ENCODE data around the gene PRKCH.

The PRKCH gene

GRCh38 chr14:61395115-61395725 lies 73.8 kb downstream of the PRKCH start:
- Histone ChIP-seq H3K4me1 (ENCODE audit: control insufficient read depth, insufficient read depth, low read length) (no peaks in the 10 kb centered on the region), H3K27ac (ENCODE audit: low read depth, low read length) (no peak overlapping the region), H3K9me3 (ENCODE audit: control insufficient read depth, insufficient read depth, low read depth, low read length) (no peaks in the 10 kb centered on the region), H3K36me3 (ENCODE audit: control insufficient read depth, insufficient read depth, low read length) (no peaks in the 10 kb centered on the region), H3K27me3 (ENCODE audit: control insufficient read depth, insufficient read depth, low read length) (no peaks in the 10 kb centered on the region), H3K9ac (ENCODE audit: low read length) (no peak overlapping the region), H3K4me3 (ENCODE audit: low read depth, low read length) (no peak overlapping the region)

- H3K4me1 ChIP-seq (ENCODE audit: control insufficient read depth, insufficient read depth, low read length): no peaks in the 10 kb centered on the region
- H3K9me3 ChIP-seq (ENCODE audit: control insufficient read depth, insufficient read depth, low read depth, low read length): no peaks in the 10 kb centered on the region
- H3K9ac ChIP-seq (ENCODE audit: low read length): no peak overlapping the region
- H3K27me3 ChIP-seq (ENCODE audit: control insufficient read depth, insufficient read depth, low read length): no peaks in the 10 kb centered on the region
- H3K36me3 ChIP-seq (ENCODE audit: control insufficient read depth, insufficient read depth, low read length): no peaks in the 10 kb centered on the region
- H3K27ac ChIP-seq (ENCODE audit: low read depth, low read length): no peak overlapping the region
- no peak overlapping the region for H3K4me3 ChIP-seq (ENCODE audit: low read depth, low read length)
Measured at GRCh38 chr14:61396279-61396678, 74.9 kb downstream of the PRKCH start.

GRCh38 chr14:61396694-61397093 lies 75.3 kb downstream of the PRKCH start:
- no peaks in the 10 kb centered on the region for H3K36me3 ChIP-seq (ENCODE audit: control insufficient read depth, insufficient read depth, low read length)
- H3K9ac ChIP-seq (ENCODE audit: low read length): no peak overlapping the region
- no peak overlapping the region for H3K4me3 ChIP-seq (ENCODE audit: low read depth, low read length)
- H3K4me1 ChIP-seq (ENCODE audit: control insufficient read depth, insufficient read depth, low read length): no peaks in the 10 kb centered on the region
- no peaks in the 10 kb centered on the region for H3K27me3 ChIP-seq (ENCODE audit: control insufficient read depth, insufficient read depth, low read length)
- no peak overlapping the region for H3K27ac ChIP-seq (ENCODE audit: low read depth, low read length)
- no peaks in the 10 kb centered on the region for H3K9me3 ChIP-seq (ENCODE audit: control insufficient read depth, insufficient read depth, low read depth, low read length)

- Histone ChIP-seq H3K36me3 (ENCODE audit: control insufficient read depth, insufficient read depth, low read length) (no peaks in the 10 kb centered on the region), H3K9me3 (ENCODE audit: control insufficient read depth, insufficient read depth, low read depth, low read length) (no peaks in the 10 kb centered on the region), H3K4me1 (ENCODE audit: control insufficient read depth, insufficient read depth, low read length) (no peaks in the 10 kb centered on the region), H3K27ac (ENCODE audit: low read depth, low read length) (no peak overlapping the region), H3K4me3 (ENCODE audit: low read depth, low read length) (no peak overlapping the region), H3K9ac (ENCODE audit: low read length) (no peak overlapping the region), H3K27me3 (ENCODE audit: control insufficient read depth, insufficient read depth, low read length) (no peaks in the 10 kb centered on the region)
Measured at GRCh38 chr14:61397615-61398014, 76.2 kb downstream of the PRKCH start.

GRCh38 chr14:61398221-61398620 lies 76.8 kb downstream of the PRKCH start:
- no peak overlapping the region for H3K27ac ChIP-seq (ENCODE audit: low read depth, low read length)
- no peak overlapping the region for H3K4me3 ChIP-seq (ENCODE audit: low read depth, low read length)
- no peaks in the 10 kb centered on the region for H3K9me3 ChIP-seq (ENCODE audit: control insufficient read depth, insufficient read depth, low read depth, low read length)
- no peak overlapping the region for H3K9ac ChIP-seq (ENCODE audit: low read length)
- no peaks in the 10 kb centered on the region for H3K4me1 ChIP-seq (ENCODE audit: control insufficient read depth, insufficient read depth, low read length)
- no peaks in the 10 kb centered on the region for H3K36me3 ChIP-seq (ENCODE audit: control insufficient read depth, insufficient read depth, low read length)
- no peaks in the 10 kb centered on the region for H3K27me3 ChIP-seq (ENCODE audit: control insufficient read depth, insufficient read depth, low read length)

GRCh38 chr14:61399365-61399764 lies 78.0 kb downstream of the PRKCH start:
- H3K4me1 ChIP-seq (ENCODE audit: control insufficient read depth, insufficient read depth, low read length): no peaks in the 10 kb centered on the region

GRCh38 chr14:61401461-61401860 lies 80.1 kb downstream of the PRKCH start:
- H3K27ac ChIP-seq (ENCODE audit: low read depth, low read length): no peak overlapping the region

More at GRCh38 chr14:61399365-61399764, 78.0 kb downstream of the PRKCH start:
- Histone ChIP-seq H3K27me3 (ENCODE audit: control insufficient read depth, insufficient read depth, low read length) (no peaks in the 10 kb centered on the region), H3K9me3 (ENCODE audit: control insufficient read depth, insufficient read depth, low read depth, low read length) (no peaks in the 10 kb centered on the region), H3K4me3 (ENCODE audit: low read depth, low read length) (no peak overlapping the region), H3K36me3 (ENCODE audit: control insufficient read depth, insufficient read depth, low read length) (no peaks in the 10 kb centered on the region), H3K27ac (ENCODE audit: low read depth, low read length) (no peak overlapping the region), H3K9ac (ENCODE audit: low read length) (no peak overlapping the region)

GRCh38 chr14:61403411-61403810 lies 82.0 kb downstream of the PRKCH start:
- Histone ChIP-seq H3K9ac (ENCODE audit: low read length) (no peak overlapping the region), H3K27me3 (ENCODE audit: control insufficient read depth, insufficient read depth, low read length) (no peaks in the 10 kb centered on the region), H3K4me1 (ENCODE audit: control insufficient read depth, insufficient read depth, low read length) (peaks cover 24% of the 10 kb centered on the region), H3K4me3 (ENCODE audit: low read depth, low read length) (no peak overlapping the region), H3K27ac (ENCODE audit: low read depth, low read length) (no peak overlapping the region), H3K9me3 (ENCODE audit: control insufficient read depth, insufficient read depth, low read depth, low read length) (no peaks in the 10 kb centered on the region), H3K36me3 (ENCODE audit: control insufficient read depth, insufficient read depth, low read length) (no peaks in the 10 kb centered on the region)

More at GRCh38 chr14:61401461-61401860, 80.1 kb downstream of the PRKCH start:
- Histone ChIP-seq H3K4me3 (ENCODE audit: low read depth, low read length) (no peak overlapping the region), H3K9ac (ENCODE audit: low read length) (no peak overlapping the region), H3K9me3 (ENCODE audit: control insufficient read depth, insufficient read depth, low read depth, low read length) (no peaks in the 10 kb centered on the region), H3K27me3 (ENCODE audit: control insufficient read depth, insufficient read depth, low read length) (no peaks in the 10 kb centered on the region), H3K36me3 (ENCODE audit: control insufficient read depth, insufficient read depth, low read length) (no peaks in the 10 kb centered on the region), H3K4me1 (ENCODE audit: control insufficient read depth, insufficient read depth, low read length) (peaks cover 10% of the 10 kb centered on the region)

GRCh38 chr14:61404637-61405036 lies 83.3 kb downstream of the PRKCH start:
- Histone ChIP-seq H3K9me3 (ENCODE audit: control insufficient read depth, insufficient read depth, low read depth, low read length) (no peaks in the 10 kb centered on the region), H3K4me3 (ENCODE audit: low read depth, low read length) (no peak overlapping the region), H3K27me3 (ENCODE audit: control insufficient read depth, insufficient read depth, low read length) (no peaks in the 10 kb centered on the region), H3K9ac (ENCODE audit: low read length) (no peak overlapping the region), H3K4me1 (ENCODE audit: control insufficient read depth, insufficient read depth, low read length) (peaks cover 24% of the 10 kb centered on the region), H3K36me3 (ENCODE audit: control insufficient read depth, insufficient read depth, low read length) (no peaks in the 10 kb centered on the region), H3K27ac (ENCODE audit: low read depth, low read length) (no peak overlapping the region)

- Histone ChIP-seq H3K27ac (ENCODE audit: low read depth, low read length) (no peak overlapping the region), H3K9ac (ENCODE audit: low read length) (no peak overlapping the region), H3K4me1 (ENCODE audit: control insufficient read depth, insufficient read depth, low read length) (peaks cover 24% of the 10 kb centered on the region), H3K27me3 (ENCODE audit: control insufficient read depth, insufficient read depth, low read length) (no peaks in the 10 kb centered on the region), H3K9me3 (ENCODE audit: control insufficient read depth, insufficient read depth, low read depth, low read length) (no peaks in the 10 kb centered on the region), H3K36me3 (ENCODE audit: control insufficient read depth, insufficient read depth, low read length) (no peaks in the 10 kb centered on the region), H3K4me3 (ENCODE audit: low read depth, low read length) (no peak overlapping the region)
Measured at GRCh38 chr14:61406198-61406597, 84.8 kb downstream of the PRKCH start.

GRCh38 chr14:61406675-61407074 lies 85.3 kb downstream of the PRKCH start:
- H3K4me3 ChIP-seq (ENCODE audit: low read depth, low read length): no peak overlapping the region
- no peak overlapping the region for H3K27ac ChIP-seq (ENCODE audit: low read depth, low read length)
- H3K36me3 ChIP-seq (ENCODE audit: control insufficient read depth, insufficient read depth, low read length): no peaks in the 10 kb centered on the region
- no peaks in the 10 kb centered on the region for H3K9me3 ChIP-seq (ENCODE audit: control insufficient read depth, insufficient read depth, low read depth, low read length)
- no peak overlapping the region for H3K9ac ChIP-seq (ENCODE audit: low read length)
- no peaks in the 10 kb centered on the region for H3K27me3 ChIP-seq (ENCODE audit: control insufficient read depth, insufficient read depth, low read length)
- peaks cover 24% of the 10 kb centered on the region for H3K4me1 ChIP-seq (ENCODE audit: control insufficient read depth, insufficient read depth, low read length)

- peaks cover 24% of the 10 kb centered on the region for H3K4me1 ChIP-seq (ENCODE audit: control insufficient read depth, insufficient read depth, low read length)
- H3K9me3 ChIP-seq (ENCODE audit: control insufficient read depth, insufficient read depth, low read depth, low read length): no peaks in the 10 kb centered on the region
- no peaks in the 10 kb centered on the region for H3K36me3 ChIP-seq (ENCODE audit: control insufficient read depth, insufficient read depth, low read length)
- H3K27me3 ChIP-seq (ENCODE audit: control insufficient read depth, insufficient read depth, low read length): no peaks in the 10 kb centered on the region
- no peak overlapping the region for H3K27ac ChIP-seq (ENCODE audit: low read depth, low read length)
- no peak overlapping the region for H3K9ac ChIP-seq (ENCODE audit: low read length)
- no peak overlapping the region for H3K4me3 ChIP-seq (ENCODE audit: low read depth, low read length)
Measured at GRCh38 chr14:61408498-61408897, 87.1 kb downstream of the PRKCH start.
